ENCODE data around the gene OR7D4.
A peak's percentile ranks its signal among the peaks of the same experiment; 100 is the strongest.
"Not testable (repeated sequence)": the region's sequence is repeated elsewhere in the genome, so short reads cannot be mapped to it uniquely, and the experiment has no call there.

Gene OR7D4

GRCh38 chr19:9219489-9219888 lies at the start of gene OR7D4:
Gene OR7D4 (minus strand): TSS chr19:9219589. CDS start chr19:9214837, 4,752 bp downstream.
- DNase-seq = no peak

GRCh38 chr19:9251236-9251635 lies 31.8 kb upstream of the OR7D4 start:
- DNase-seq = no peak

- no peak for DNase-seq
Observed at GRCh38 chr19:9250630-9251029, 31.2 kb upstream of the OR7D4 start, which contains the start of gene OR7E24. Gene OR7E24 (plus strand): TSS chr19:9250930. CDS start chr19:9251044, 114 bp downstream.

- DNase-seq = peak; percentile 69
Observed at GRCh38 chr19:9205501-9206113, 13.8 kb downstream of the OR7D4 start.

- DNase-seq = not testable (repeated sequence)
Observed at GRCh38 chr19:9198044-9198443, 21.3 kb downstream of the OR7D4 start.

GRCh38 chr19:9189535-9189934 lies 29.9 kb downstream of the OR7D4 start:
- no peak for DNase-seq

GRCh38 chr19:9187191-9187590 lies 32.2 kb downstream of the OR7D4 start:
- no peak for DNase-seq

- no peak for DNase-seq
Observed at GRCh38 chr19:9183000-9183399, 36.4 kb downstream of the OR7D4 start.

- DNase-seq = no peak
Observed at GRCh38 chr19:9178901-9179300, 40.5 kb downstream of the OR7D4 start, which contains the start of gene OR7D2. Gene OR7D2 (plus strand): TSS chr19:9178979. CDS start chr19:9185782, 6,803 bp downstream.

GRCh38 chr19:9175326-9175725 lies 44.1 kb downstream of the OR7D4 start:
- no peak for DNase-seq

GRCh38 chr19:9171393-9171991 lies 47.9 kb downstream of the OR7D4 start:
- no peak for DNase-seq

GRCh38 chr19:9166846-9167245 lies 52.5 kb downstream of the OR7D4 start:
- no peak for DNase-seq

GRCh38 chr19:9165261-9165660 lies 54.1 kb downstream of the OR7D4 start:
- no peak for DNase-seq

GRCh38 chr19:9161427-9161826 lies 58.0 kb downstream of the OR7D4 start:
- no peak for DNase-seq
